ENCODE measurements around the gene ENGASE.

Gene ENGASE

DNA sequence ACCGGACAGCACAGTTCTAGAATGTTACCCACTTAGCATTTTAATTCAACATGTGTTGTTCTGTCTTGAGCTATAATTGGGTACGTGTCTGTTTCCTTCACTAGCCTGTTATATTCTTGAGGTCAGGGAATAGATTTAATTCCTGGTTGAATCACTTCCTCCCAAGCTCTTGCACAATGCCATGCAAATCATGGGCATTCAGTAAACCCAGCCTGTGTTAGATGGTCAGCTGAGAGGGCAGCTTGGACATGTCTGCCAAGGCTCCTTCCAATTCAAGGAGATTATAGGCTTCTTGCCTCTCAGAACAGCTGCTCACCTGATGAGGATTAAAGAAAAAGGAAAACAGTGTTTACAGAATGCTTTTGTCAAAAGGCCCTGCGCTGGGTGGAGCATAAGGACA, 38.0 kb upstream of the ENGASE start:
- CTCF ChIA-PET: interaction anchor here (1.1 to 1.6 kb wide), 2 partner anchors 9 to 16 kb away, joined by 3 to 9 read pairs; no protein-coding TSS in a partner anchor
- DNase-seq (ENCODE audit: extremely low spot score): no peak
- no peak for TF ChIP-seq ZNF384 (IDR thresholded peaks at IDR 0.05)
- no peak for TF ChIP-seq SP1 (IDR thresholded peaks at IDR 0.05)
- TF ChIP-seq BHLHE40 (IDR thresholded peaks at IDR 0.05; ENCODE audit: borderline replicate concordance): no peak
- TF ChIP-seq FOXA1 (IDR thresholded peaks at IDR 0.05): no peak
- TF ChIP-seq SUZ12 (IDR thresholded peaks at IDR 0.05): no peak
- TF ChIP-seq HDGF (IDR thresholded peaks at IDR 0.05; ENCODE audit: borderline replicate concordance): no peak
- TF ChIP-seq, protein P1, sequence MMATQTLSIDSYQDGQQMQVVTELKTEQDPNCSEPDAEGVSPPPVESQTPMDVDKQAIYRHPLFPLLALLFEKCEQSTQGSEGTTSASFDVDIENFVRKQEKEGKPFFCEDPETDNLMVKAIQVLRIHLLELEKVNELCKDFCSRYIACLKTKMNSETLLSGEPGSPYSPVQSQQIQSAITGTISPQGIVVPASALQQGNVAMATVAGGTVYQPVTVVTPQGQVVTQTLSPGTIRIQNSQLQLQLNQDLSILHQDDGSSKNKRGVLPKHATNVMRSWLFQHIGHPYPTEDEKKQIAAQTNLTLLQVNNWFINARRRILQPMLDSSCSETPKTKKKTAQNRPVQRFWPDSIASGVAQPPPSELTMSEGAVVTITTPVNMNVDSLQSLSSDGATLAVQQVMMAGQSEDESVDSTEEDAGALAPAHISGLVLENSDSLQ (IDR thresholded peaks at IDR 0.05): no peak
- no peak for TF ChIP-seq CTBP1 (IDR thresholded peaks at IDR 0.05; ENCODE audit: borderline replicate concordance)
- TF ChIP-seq ARNT (IDR thresholded peaks at IDR 0.05): no peak
- POLR2A ChIA-PET: no interaction called here

- TF ChIP-seq ZNF384 (IDR thresholded peaks at IDR 0.05): no peak
- no peak for TF ChIP-seq NFRKB (IDR thresholded peaks at IDR 0.05)
- TF ChIP-seq BHLHE40 (IDR thresholded peaks at IDR 0.05; ENCODE audit: borderline replicate concordance): no peak
- POLR2A ChIA-PET: no interaction called here
- CTCF ChIA-PET: no interaction called here
- DNase-seq (ENCODE audit: extremely low spot score): no peak
Observed at GRCh38 chr17:79038545-79039135, 36.0 kb upstream of the ENGASE start.

- DNase-seq (ENCODE audit: extremely low spot score): no peak
- TF ChIP-seq, protein P1 (IDR thresholded peaks at IDR 0.05): no peak
- TF ChIP-seq L3MBTL2 (conservative IDR thresholded peaks at IDR 0.05) (no peak), NFRKB (IDR thresholded peaks at IDR 0.05) (no peak), FOXA1 (IDR thresholded peaks at IDR 0.05) (no peak), HDGF (IDR thresholded peaks at IDR 0.05; ENCODE audit: borderline replicate concordance) (no peak), LEF1 (IDR thresholded peaks at IDR 0.05; ENCODE audit: borderline replicate concordance) (no peak), FOXM1 (IDR thresholded peaks at IDR 0.05; ENCODE audit: borderline replicate concordance) (no peak), SUZ12 (IDR thresholded peaks at IDR 0.05) (no peak), ZNF384 (IDR thresholded peaks at IDR 0.05) (no peak), ARNT (IDR thresholded peaks at IDR 0.05) (no peak)
- ChIA-PET POLR2A (no interaction called here), CTCF (interaction anchor here (0.6 kb wide), 1 partner anchor 124 kb away, joined by 5 read pairs; no protein-coding TSS in a partner anchor)
Observed at GRCh38 chr17:79039171-79039570, 35.5 kb upstream of the ENGASE start.

- TF ChIP-seq BHLHE40 (IDR thresholded peaks at IDR 0.05; ENCODE audit: borderline replicate concordance) (no peak), NFRKB (IDR thresholded peaks at IDR 0.05) (no peak), FOXA1 (IDR thresholded peaks at IDR 0.05) (no peak), HDGF (IDR thresholded peaks at IDR 0.05; ENCODE audit: borderline replicate concordance) (no peak), LEF1 (IDR thresholded peaks at IDR 0.05; ENCODE audit: borderline replicate concordance) (no peak), ZNF384 (IDR thresholded peaks at IDR 0.05) (no peak), SP1 (IDR thresholded peaks at IDR 0.05) (no peak), FOXM1 (IDR thresholded peaks at IDR 0.05; ENCODE audit: borderline replicate concordance) (no peak), TARDBP (IDR thresholded peaks at IDR 0.05) (no peak), SUZ12 (IDR thresholded peaks at IDR 0.05) (no peak), ELF4 (IDR thresholded peaks at IDR 0.05) (no peak), CTBP1 (IDR thresholded peaks at IDR 0.05; ENCODE audit: borderline replicate concordance) (no peak), ARNT (IDR thresholded peaks at IDR 0.05) (no peak), L3MBTL2 (conservative IDR thresholded peaks at IDR 0.05) (no peak), FOXK2 (IDR thresholded peaks at IDR 0.05) (no peak)
- TF ChIP-seq, protein P1 (IDR thresholded peaks at IDR 0.05): no peak
- POLR2A ChIA-PET: no interaction called here
- CTCF ChIA-PET: interaction anchor here (3.0 kb wide), 1 partner anchor 13 kb away, joined by 17 read pairs; no protein-coding TSS in a partner anchor
- DNase-seq (ENCODE audit: extremely low spot score): no peak
Observed at GRCh38 chr17:79039886-79040285, 34.7 kb upstream of the ENGASE start.

DNA sequence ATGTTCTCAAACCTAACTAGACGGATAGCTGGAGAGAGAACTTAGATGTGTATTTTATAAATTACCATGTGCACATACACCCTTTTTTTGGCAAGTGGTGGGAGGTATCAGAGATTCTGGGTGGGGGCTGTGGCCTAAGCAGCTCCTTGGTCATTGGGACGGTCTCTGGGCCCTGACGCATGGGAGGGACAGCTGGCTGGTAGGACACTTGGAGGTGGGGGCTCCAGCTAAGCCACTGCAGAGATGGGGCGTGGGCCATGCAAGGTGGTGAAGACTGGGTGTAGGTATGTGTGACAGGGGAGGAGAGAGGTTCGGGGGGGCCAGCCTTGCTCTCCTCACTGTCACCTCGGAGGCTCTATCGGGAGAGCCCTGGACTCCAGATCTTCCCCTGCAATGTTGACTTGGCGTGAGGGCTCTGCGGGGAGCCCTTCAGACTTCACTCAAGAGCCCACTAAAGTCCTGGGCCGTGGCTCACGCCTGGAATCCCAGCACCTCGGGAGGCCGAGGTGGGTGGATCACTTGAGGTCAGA, 33.5 kb upstream of the ENGASE start:
- CTCF ChIA-PET: interaction anchor here (0.6 to 3.0 kb wide), 4 partner anchors 14 to 45 kb away, joined by 3 to 17 read pairs (median 4); no protein-coding TSS in a partner anchor

GRCh38 chr17:79041723-79042420, 32.8 kb upstream of the ENGASE start:
- POLR2A ChIA-PET: no interaction called here
- no peak for DNase-seq (ENCODE audit: extremely low spot score)
- CTCF ChIA-PET: interaction anchor here (0.6 to 3.0 kb wide), 9 partner anchors 8 to 770 kb away, joined by 3 to 17 read pairs (median 4); no protein-coding TSS in a partner anchor
- TF ChIP-seq FOXM1 (IDR thresholded peaks at IDR 0.05; ENCODE audit: borderline replicate concordance): no peak
- TF ChIP-seq SP1 (IDR thresholded peaks at IDR 0.05): no peak
- TF ChIP-seq TARDBP (IDR thresholded peaks at IDR 0.05): no peak
- TF ChIP-seq SUZ12 (IDR thresholded peaks at IDR 0.05): no peak
- no peak for TF ChIP-seq ELF4 (IDR thresholded peaks at IDR 0.05)
- no peak for TF ChIP-seq ARNT (IDR thresholded peaks at IDR 0.05)
- TF ChIP-seq FOXA1 (IDR thresholded peaks at IDR 0.05): no peak
- TF ChIP-seq LEF1 (IDR thresholded peaks at IDR 0.05; ENCODE audit: borderline replicate concordance): no peak
- no peak for TF ChIP-seq L3MBTL2 (conservative IDR thresholded peaks at IDR 0.05)
- TF ChIP-seq NFRKB (IDR thresholded peaks at IDR 0.05): no peak
- no peak for TF ChIP-seq FOXK2 (IDR thresholded peaks at IDR 0.05)
- no peak for TF ChIP-seq ZNF384 (IDR thresholded peaks at IDR 0.05)

More for the DNA sequence above, 33.5 kb upstream of the ENGASE start:
- POLR2A ChIA-PET: interaction anchor here (0.7 kb wide), 1 partner anchor 605 kb away, joined by 3 read pairs; no protein-coding TSS in a partner anchor
- DNase-seq (ENCODE audit: extremely low spot score): no peak
- TF ChIP-seq NFRKB (IDR thresholded peaks at IDR 0.05) (no peak), FOXK2 (IDR thresholded peaks at IDR 0.05) (no peak), ARNT (IDR thresholded peaks at IDR 0.05) (no peak), LEF1 (IDR thresholded peaks at IDR 0.05; ENCODE audit: borderline replicate concordance) (no peak), L3MBTL2 (conservative IDR thresholded peaks at IDR 0.05) (no peak), ZNF384 (IDR thresholded peaks at IDR 0.05) (no peak)
